NCI-H2029 treated with DMSO at 0.1 percent for 48 hours (cell line): ENCODE measurements around the gene ODAPH.

Experiments used
- DNase-seq: peaks from one replicate; lab custom pipeline; 2025; lab: John Stamatoyannopoulos, UW

The ODAPH gene

DNA sequence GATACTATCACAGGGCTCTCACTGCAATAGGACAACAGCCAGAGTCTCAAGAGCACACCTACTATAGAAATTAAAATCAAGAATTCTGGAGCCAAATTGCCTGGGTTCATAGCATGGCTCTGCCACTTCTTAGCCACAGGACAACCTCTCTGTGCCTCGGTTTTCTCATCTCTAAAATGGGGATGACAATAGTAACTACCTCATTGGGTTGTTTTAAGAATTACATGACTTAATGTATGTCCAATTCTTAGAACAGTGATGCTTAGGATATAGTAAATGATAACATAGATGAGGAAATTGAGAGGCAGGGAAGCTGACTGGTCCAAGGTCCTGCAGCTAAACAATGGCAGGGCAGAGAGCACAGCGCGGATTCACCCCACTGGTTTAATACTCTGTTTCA lies 11.0 kb upstream of the ODAPH start:
- no peak for DNase-seq

DNA sequence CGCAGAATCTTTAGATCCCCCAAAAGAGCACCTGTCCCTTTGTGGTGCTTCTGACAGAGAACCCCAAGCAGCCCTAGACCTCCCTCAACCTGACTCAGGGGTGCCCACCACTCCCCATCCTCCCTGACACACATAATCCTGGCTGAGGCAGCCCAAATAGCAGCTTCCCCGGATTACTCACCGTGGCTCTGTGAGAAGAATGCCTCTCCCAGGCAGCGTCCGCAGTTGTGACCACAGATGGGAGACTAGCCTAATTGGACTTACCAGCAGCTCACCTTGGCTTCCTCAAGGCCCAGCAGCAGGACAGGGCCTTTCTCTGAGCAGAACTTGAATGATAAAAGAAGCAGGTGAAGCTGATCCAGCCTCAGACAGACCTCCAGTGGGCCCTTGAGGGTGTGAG lies 10.3 kb upstream of the ODAPH start:
- no peak for DNase-seq

DNA sequence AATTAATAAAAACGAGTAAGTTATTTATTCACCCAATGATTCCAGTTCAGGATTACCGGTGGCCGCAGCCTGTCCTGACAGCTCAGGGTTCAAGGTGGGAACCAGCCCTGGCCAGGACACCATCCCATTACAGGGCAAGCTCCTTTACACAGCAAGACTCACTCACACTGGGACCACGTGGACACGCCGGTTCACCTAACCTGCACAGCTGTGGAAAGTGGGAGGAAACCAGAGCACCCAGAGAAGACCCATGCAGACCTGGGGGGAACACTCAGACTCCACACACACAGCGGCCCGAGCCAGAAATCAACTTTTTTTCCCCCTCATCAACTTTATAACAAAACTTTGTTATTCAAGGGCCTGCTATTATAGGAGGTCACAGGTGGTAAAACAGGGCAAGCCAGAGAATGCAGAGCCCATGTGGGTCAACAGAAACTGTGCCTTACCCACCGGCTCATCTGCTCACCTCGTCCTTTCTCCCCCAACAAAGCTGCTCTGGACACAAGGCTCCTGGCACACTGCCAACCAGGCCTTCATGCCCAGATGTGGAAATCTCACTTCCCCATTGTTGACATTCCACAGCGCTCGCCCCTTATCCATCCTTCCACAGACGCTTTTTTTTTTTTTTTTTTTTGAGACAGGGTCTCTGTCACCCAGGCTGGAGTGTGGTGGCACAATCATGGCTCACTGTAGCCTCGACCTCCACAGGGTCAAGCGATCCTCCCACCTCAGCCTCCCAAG lies 8.0 kb upstream of the ODAPH start:
- DNase-seq = no peak

DNA sequence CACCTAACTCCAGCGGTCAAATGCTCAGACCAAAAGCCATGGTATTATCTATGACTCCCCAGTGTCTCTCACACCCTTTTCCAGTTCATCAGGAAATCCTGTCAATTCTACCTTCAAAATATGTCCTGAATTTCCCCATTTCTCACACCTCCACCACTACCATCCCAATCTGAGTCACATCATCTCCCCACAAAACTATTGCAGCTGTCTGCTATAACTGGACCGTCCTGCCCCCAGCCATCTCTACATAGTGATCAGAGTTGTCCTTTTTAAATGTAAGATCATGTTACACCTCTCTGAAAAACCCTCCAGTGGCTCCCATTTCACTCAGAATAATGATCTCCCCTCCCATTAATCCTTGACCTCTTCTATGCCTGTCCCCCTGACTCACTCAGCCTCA lies 6.8 kb upstream of the ODAPH start:
- DNase-seq = no peak

DNA sequence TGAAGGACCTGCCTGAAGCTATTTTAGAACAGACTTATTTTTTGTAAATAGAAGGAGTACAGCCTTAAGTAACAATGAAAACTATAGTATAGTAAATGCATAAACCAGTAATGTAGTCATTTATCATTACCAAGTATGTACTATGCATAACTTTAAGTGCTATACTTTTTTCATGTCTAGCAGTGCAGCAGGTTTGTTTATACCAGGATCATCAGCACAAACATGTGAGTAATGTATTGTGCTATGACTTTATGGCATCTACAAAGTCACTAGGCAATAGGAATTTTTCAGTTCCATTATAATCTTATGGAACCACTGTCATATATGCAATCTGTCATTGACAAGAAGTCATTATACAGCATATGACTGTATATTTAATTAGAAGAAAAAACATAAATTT lies 3.4 kb upstream of the ODAPH start:
- no peak for DNase-seq

DNA sequence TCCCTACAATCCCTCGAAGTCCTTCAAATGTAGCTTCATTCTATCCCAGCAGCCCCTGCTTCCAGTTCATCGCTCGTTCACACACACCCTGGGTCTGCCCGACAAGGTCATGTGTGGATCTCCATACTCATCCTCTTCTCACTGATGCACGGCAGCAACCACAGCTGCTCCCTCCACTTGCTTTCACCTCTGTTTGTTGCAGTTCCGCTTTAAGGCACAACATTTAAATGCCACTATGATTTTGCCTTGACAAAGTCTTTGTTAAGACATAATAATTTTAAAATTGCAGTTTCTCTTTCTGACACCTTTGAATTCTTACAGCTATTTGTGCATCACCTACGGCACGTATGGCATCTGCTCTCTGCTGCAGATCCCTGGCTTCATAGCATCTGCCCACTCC lies 1.8 kb downstream of the ODAPH start:
- no peak for DNase-seq

DNA sequence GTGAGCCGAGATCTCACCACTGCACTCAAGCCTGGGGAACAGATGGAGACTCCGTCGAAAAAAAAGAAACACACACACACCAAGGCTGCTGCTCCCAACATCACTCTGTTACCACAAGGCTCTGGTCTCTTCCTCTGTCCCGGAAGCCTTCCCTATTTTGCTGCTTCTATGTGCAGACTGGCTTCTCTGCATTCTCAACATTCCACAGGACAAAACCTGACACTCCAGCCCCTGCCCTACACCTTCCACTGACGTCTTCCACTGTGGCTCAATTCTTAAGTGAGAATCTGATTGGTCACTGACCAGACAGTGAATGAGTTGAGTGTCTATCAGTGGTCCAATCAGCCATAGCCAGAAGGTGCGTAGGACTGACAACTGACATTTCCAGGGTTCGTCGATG lies 5.9 kb downstream of the ODAPH start:
- DNase-seq = no peak

DNA sequence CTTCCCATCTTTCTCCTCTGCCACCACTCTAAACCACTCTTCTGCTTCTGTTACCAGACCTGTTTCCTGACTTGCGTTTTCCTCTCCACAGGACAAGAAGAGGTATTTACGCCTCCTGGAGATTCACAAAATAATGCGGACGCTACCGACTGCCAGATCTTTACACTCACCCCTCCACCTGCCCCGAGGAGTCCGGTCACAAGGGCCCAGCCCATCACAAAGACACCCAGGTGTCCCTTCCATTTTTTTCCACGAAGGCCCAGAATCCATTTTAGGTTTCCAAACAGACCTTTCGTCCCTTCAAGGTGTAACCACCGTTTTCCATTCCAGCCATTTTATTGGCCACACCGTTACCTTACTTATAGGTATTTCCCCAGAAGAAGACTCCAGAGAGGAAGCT lies 8.2 kb downstream of the ODAPH start:
- no peak for DNase-seq

DNA sequence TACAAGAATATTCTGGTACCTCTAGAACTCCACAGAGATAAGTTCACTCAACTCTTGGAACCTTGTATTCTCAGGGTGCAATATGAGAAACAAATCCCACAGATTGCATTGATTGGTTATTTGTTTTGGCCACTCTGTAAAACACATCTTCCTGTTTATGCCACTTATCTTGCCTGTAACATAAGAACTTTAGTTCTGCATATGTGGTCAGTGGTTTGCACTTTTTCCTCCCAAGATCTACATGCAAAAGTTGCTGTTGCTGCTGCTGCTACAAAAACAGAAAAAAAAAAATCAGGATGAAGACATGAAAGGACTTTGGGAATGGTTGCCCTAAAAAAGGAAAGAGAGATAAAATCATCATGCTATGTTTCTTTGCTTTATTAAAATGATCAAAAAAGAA lies 9.6 kb downstream of the ODAPH start:
- DNase-seq = no peak

DNA sequence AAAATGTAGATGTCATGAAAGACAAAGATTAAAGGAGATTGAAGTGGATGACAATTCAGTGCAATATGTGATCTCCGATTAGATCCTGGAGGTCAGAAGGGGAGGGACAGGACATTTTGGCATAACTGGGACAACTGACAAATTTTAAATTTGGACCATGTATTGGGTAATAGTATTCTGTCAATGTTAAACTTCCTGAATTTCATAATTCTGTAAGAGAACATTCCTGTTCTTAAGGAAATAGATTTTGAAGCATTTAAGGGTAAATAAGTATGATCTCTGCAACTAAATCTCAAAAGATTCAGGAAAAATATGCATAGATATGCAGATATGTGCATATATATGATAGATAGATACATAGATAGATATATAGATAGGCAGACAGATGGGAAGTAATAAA lies 11.0 kb downstream of the ODAPH start:
- DNase-seq = no peak

DNA sequence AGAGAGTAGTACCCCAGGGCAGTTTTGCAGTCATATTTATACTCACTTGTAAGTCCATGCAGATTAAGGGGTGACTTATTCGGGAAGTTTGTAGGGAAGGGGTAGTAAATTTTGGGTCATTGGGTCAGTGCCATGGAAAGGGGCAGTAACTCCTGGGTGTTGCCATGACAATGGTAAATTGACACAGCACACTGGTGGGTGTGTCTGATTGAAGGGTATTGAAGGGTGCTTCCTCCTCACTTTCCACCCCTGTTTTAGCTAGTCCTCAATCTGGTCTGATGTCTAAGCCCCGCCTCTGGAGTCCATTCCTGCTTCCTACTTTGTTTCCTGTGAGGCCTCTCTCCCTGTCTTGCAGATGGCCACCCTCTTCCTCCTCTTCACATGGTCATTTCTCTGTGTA lies 11.9 kb downstream of the ODAPH start:
- no peak for DNase-seq

DNA sequence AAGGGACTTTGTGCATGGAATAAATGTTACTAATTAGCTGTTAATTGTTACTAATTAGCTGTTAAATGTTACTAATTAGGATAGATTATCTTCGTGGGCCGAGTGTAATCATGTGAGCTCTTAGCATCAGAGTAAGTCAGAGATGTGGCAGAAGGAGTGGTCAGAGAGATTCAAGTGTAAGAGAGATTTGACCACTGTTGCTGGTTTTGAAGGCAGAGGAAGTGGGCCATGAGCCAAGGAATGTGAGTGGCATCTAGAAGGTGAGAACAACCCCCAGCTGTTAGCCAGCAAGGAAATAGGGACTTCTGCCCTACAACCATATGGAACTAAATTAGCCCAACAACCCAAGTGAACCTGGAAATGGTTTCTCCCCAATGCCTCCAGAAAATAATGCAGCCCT lies 28.2 kb downstream of the ODAPH start:
- no peak for DNase-seq

DNA sequence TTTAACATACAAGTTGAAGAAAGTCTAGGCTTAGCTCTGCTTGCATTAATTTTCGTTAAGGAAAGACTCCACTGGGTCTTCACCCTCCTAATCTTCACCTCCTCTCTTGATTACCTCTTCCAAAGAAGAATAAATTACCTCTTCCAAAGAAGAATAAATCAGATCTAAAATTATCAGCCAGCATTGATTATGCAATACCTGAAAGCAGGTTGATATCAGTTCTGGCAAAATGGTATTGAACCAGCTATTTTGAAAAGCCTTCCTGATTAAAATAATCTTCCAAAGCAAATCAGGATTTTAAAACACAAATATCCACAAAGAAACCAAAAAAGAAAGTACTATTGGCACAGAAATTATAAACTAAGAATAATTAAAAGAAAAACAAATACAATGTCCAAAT lies 37.5 kb downstream of the ODAPH start:
- no peak for DNase-seq

DNA sequence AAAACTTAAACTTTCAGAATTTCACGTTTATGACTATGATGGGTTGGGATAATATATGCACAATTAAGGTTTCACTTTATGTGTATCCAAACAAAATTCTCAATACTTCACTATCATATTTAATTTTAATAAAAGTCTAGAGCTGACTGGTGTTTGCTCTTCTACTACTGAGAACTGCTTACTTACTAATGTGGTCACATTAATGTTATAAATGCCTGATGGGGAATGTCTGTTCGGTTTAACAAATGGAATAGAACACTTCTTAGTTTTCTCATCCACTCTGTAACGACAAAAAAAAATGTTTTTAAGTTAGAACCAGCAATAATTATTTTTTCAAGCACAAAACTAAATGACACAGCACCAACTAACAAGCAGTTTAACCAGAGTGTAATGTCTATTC lies 40.2 kb downstream of the ODAPH start:
- no peak for DNase-seq

DNA sequence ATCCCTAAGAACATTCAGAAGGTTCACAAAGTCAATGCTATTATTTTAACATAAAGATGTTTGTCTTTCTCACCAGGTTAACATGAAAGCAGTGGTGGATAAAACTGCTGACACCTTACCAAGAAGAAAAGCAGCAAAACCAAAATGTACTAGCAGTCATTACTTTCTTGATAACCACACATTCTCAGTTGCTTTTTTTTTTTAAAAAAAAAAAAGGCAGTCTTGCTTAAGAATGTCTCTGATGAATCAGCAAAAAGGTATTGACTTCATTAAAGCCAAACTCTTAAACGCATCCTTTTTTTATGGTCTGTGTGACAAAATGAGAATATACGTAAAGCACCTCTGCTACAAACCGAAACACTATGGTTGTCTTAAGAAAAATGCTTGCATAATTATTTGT lies 42.5 kb downstream of the ODAPH start:
- no peak for DNase-seq

DNA sequence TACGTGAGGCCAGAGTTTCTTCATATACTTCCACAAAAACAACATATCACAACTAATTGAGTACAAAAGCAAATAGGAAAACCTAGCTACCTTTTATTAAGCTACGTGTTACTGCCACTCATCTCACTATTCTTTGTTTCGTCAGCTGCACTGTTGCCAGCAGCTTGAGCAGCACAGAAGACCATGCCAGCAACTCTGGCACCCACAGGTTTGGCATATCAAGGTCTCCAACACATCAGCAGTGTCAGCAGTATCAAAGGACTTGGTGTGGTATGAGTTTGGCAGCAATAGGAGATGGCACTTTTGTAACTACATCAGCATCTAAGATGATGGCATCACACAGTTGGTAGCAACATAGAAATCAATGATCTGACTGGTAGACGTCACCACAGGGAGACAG lies 43.8 kb downstream of the ODAPH start:
- no peak for DNase-seq

DNA sequence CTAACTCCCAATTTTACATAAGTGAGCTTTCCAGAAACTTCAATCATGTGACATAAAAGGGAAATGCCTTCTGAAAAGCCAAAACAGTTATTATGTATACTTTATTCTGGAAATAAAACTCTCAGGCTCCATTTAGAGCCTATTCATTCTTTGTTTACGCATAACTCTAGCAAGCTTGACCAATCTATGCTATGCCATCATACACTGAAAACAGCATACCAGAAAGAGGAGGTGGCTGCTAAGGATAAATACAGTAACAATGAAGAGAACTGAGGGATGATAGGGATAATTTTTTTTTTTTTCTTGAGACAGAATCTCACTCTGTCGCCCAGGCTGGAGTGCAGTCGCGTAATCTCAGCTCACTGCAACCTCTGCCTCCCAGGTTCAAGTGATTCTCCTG lies 50.1 kb downstream of the ODAPH start:
- DNase-seq = no peak

DNA sequence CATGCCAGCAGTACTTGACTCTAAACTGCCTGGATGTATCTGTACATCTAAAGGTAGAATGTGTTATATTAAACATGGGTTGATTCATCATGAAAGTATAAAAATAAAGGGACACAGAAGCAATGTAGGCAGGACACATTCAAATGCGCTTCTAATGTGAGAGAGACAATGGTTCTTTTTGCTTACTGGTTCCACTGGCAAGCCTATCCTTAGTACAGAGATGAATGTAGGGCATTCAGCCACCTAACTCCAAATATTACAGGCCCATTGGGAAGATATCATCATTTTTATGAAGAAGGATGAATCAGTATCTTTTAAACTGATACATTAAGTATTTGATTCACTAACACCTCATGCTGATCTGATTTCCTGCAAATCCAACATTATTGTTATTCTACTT lies 56.4 kb downstream of the ODAPH start:
- DNase-seq = no peak
